Measurements from ENCODE around the gene DYSF.

DYSF gene

GRCh38 chr2:71564790-71565189 lies 111.4 kb downstream of the DYSF start:
- TF ChIP-seq FOXM1 (IDR thresholded peaks at IDR 0.05; ENCODE audit: borderline replicate concordance) (no peak), LEF1 (IDR thresholded peaks at IDR 0.05; ENCODE audit: borderline replicate concordance) (no peak), FOXA1 (IDR thresholded peaks at IDR 0.05) (no peak), TARDBP (IDR thresholded peaks at IDR 0.05) (no peak)
- ChIA-PET CTCF (interaction anchor here (1.0 kb wide), 1 partner anchor 8 kb away, joined by 3 read pairs; no protein-coding TSS in a partner anchor), POLR2A (no interaction called here)
- DNase-seq (ENCODE audit: extremely low spot score): no peak

- ChIA-PET POLR2A (no interaction called here), CTCF (interaction anchor here (0.7 kb wide), 1 partner anchor 1332 kb away, joined by 4 read pairs; no protein-coding TSS in a partner anchor)
- TF ChIP-seq PKNOX1 (IDR thresholded peaks at IDR 0.05) (no peak), FOXM1 (IDR thresholded peaks at IDR 0.05; ENCODE audit: borderline replicate concordance) (no peak), SP1 (IDR thresholded peaks at IDR 0.05) (no peak)
- no peak for DNase-seq (ENCODE audit: extremely low spot score)
Measured at GRCh38 chr2:71566372-71566771, 113.0 kb downstream of the DYSF start.

GRCh38 chr2:71567625-71568024 lies 114.3 kb downstream of the DYSF start:
- ChIA-PET POLR2A (no interaction called here), CTCF (no interaction called here)
- TF ChIP-seq ELF4 (IDR thresholded peaks at IDR 0.05) (no peak), NFRKB (IDR thresholded peaks at IDR 0.05) (no peak), BHLHE40 (IDR thresholded peaks at IDR 0.05; ENCODE audit: borderline replicate concordance) (no peak), HDGF (IDR thresholded peaks at IDR 0.05; ENCODE audit: borderline replicate concordance) (no peak), FOXA1 (IDR thresholded peaks at IDR 0.05) (no peak), SUZ12 (IDR thresholded peaks at IDR 0.05) (no peak), FOXM1 (IDR thresholded peaks at IDR 0.05; ENCODE audit: borderline replicate concordance) (no peak), ZNF384 (IDR thresholded peaks at IDR 0.05) (no peak), FOXK2 (IDR thresholded peaks at IDR 0.05) (no peak), TARDBP (IDR thresholded peaks at IDR 0.05) (no peak), SP1 (IDR thresholded peaks at IDR 0.05) (no peak), PKNOX1 (IDR thresholded peaks at IDR 0.05) (no peak), CTBP1 (IDR thresholded peaks at IDR 0.05; ENCODE audit: borderline replicate concordance) (no peak), ARNT (IDR thresholded peaks at IDR 0.05) (no peak), L3MBTL2 (conservative IDR thresholded peaks at IDR 0.05) (no peak), LEF1 (IDR thresholded peaks at IDR 0.05; ENCODE audit: borderline replicate concordance) (no peak)
- DNase-seq (ENCODE audit: extremely low spot score): no peak

GRCh38 chr2:71568103-71568502 lies 114.7 kb downstream of the DYSF start:
- TF ChIP-seq SP1 (IDR thresholded peaks at IDR 0.05): no peak
- TF ChIP-seq FOXM1 (IDR thresholded peaks at IDR 0.05; ENCODE audit: borderline replicate concordance): no peak
- TF ChIP-seq ARNT (IDR thresholded peaks at IDR 0.05): no peak
- TF ChIP-seq L3MBTL2 (conservative IDR thresholded peaks at IDR 0.05): no peak
- ChIA-PET CTCF (interaction anchor here (0.7 kb wide), 1 partner anchor 299 kb away, joined by 3 read pairs; no protein-coding TSS in a partner anchor), POLR2A (no interaction called here)
- no peak for DNase-seq (ENCODE audit: extremely low spot score)

- TF ChIP-seq ZNF384 (IDR thresholded peaks at IDR 0.05) (no peak), L3MBTL2 (conservative IDR thresholded peaks at IDR 0.05) (no peak), TARDBP (IDR thresholded peaks at IDR 0.05) (no peak), PKNOX1 (IDR thresholded peaks at IDR 0.05) (no peak), LEF1 (IDR thresholded peaks at IDR 0.05; ENCODE audit: borderline replicate concordance) (no peak)
- POLR2A ChIA-PET: no interaction called here
- DNase-seq (ENCODE audit: extremely low spot score): no peak
- CTCF ChIA-PET: no interaction called here
Measured at GRCh38 chr2:71570511-71570910, 117.2 kb downstream of the DYSF start.

GRCh38 chr2:71570951-71571460 lies 117.6 kb downstream of the DYSF start:
- TF ChIP-seq PKNOX1 (IDR thresholded peaks at IDR 0.05) (no peak), FOXA1 (IDR thresholded peaks at IDR 0.05) (no peak), ELF4 (IDR thresholded peaks at IDR 0.05) (no peak), SUZ12 (IDR thresholded peaks at IDR 0.05) (no peak), HDGF (IDR thresholded peaks at IDR 0.05; ENCODE audit: borderline replicate concordance) (no peak), TARDBP (IDR thresholded peaks at IDR 0.05) (no peak), CTBP1 (IDR thresholded peaks at IDR 0.05; ENCODE audit: borderline replicate concordance) (no peak), ZNF384 (IDR thresholded peaks at IDR 0.05) (no peak), L3MBTL2 (conservative IDR thresholded peaks at IDR 0.05) (no peak), ARNT (IDR thresholded peaks at IDR 0.05) (no peak), SP1 (IDR thresholded peaks at IDR 0.05) (no peak)
- DNase-seq (ENCODE audit: extremely low spot score): no peak
- POLR2A ChIA-PET: no interaction called here
- CTCF ChIA-PET: no interaction called here

GRCh38 chr2:71571945-71572344 lies 118.6 kb downstream of the DYSF start:
- CTCF ChIA-PET: no interaction called here

More at GRCh38 chr2:71571945-71572344, 118.6 kb downstream of the DYSF start:
- TF ChIP-seq SP1 (IDR thresholded peaks at IDR 0.05) (no peak), FOXA1 (IDR thresholded peaks at IDR 0.05) (no peak), L3MBTL2 (conservative IDR thresholded peaks at IDR 0.05) (no peak), HDGF (IDR thresholded peaks at IDR 0.05; ENCODE audit: borderline replicate concordance) (no peak), LEF1 (IDR thresholded peaks at IDR 0.05; ENCODE audit: borderline replicate concordance) (no peak), FOXM1 (IDR thresholded peaks at IDR 0.05; ENCODE audit: borderline replicate concordance) (no peak), CTBP1 (IDR thresholded peaks at IDR 0.05; ENCODE audit: borderline replicate concordance) (no peak), TARDBP (IDR thresholded peaks at IDR 0.05) (no peak), ARNT (IDR thresholded peaks at IDR 0.05) (no peak), SUZ12 (IDR thresholded peaks at IDR 0.05) (no peak), PKNOX1 (IDR thresholded peaks at IDR 0.05) (no peak), FOXK2 (IDR thresholded peaks at IDR 0.05) (no peak)
- POLR2A ChIA-PET: no interaction called here
- DNase-seq (ENCODE audit: extremely low spot score): no peak
